Activated CD4-positive, alpha-beta T cell treated with anti-CD3 and anti-CD28 coated beads, Interleukin-2, amount 10 ng/mL, durations not matched to agents 7 days and 5 days (primary cell): ENCODE measurements around the gene NCS1. TPM values are rescaled to one million over a fixed set of nuclear protein-coding genes. Genes with fewer than 3 reads are reported as not detected.

Experiments
- CTCF ChIA-PET: fragments of 350-600 bp; sonication (Branson Sonifier 250); formaldehyde crosslinking; loops from one replicate; lab custom pipeline; 2021; ENCODE audit warnings: antibody characterized with exemption; lab: Charles Lee
- POLR2A ChIA-PET: fragments of 350-600 bp; sonication (Branson Sonifier 250); formaldehyde crosslinking; loops from one replicate; lab custom pipeline; 2021; ENCODE audit warnings: antibody characterized with exemption; lab: Charles Lee
- DNase-seq: peaks from one replicate; pipeline ENCODE4 v3.0.0-alpha.2; 2020
- H3K27ac Mint-ChIP-seq: one replicate; pipeline ENCODE4 v1.8.0; 2021; ENCODE audit warnings: mild to moderate bottlenecking, moderate library complexity, mixed read lengths
- H3K27me3 Mint-ChIP-seq: one replicate; pipeline ENCODE4 v1.8.0; 2021; ENCODE audit warnings: mixed read lengths
- H3K36me3 Mint-ChIP-seq: one replicate; pipeline ENCODE4 v1.8.0; 2021; ENCODE audit warnings: low read depth, mixed read lengths
- H3K4me1 Mint-ChIP-seq: one replicate; pipeline ENCODE4 v1.8.0; 2021; ENCODE audit warnings: mixed read lengths
- H3K4me3 Mint-ChIP-seq: one replicate; pipeline ENCODE4 v1.8.0; 2021; ENCODE audit warnings: mild to moderate bottlenecking, moderate library complexity, mixed read lengths
- H3K9me3 Mint-ChIP-seq: one replicate; pipeline ENCODE4 v1.8.0; 2021; ENCODE audit warnings: mixed read lengths
- total RNA-seq, 2 experiments: library from RNA; stranded (reverse); gene quantifications; one replicate each; pipeline ENCODE4 v1.2.3, GENCODE V29; 2021

NCS1 gene
- total RNA-seq, 2 experiments from 2014 or later = 1.0 to 1.2 TPM

GRCh38 chr9:130150779-130151382 is 21.3 kb upstream of the NCS1 start:
- H3K4me3 Mint-ChIP-seq = no peak overlapping the region
- DNase-seq = no peak
- ChIA-PET POLR2A (no interaction called here), CTCF (interaction anchor here (0.8 kb wide), 1 partner anchor 10 kb away, joined by 3 read pairs; no protein-coding TSS in a partner anchor)
- no peaks in the 10 kb centered on the region for H3K9me3 Mint-ChIP-seq
- peaks cover 4% of the 10 kb centered on the region for H3K27me3 Mint-ChIP-seq
- no peaks in the 10 kb centered on the region for H3K4me1 Mint-ChIP-seq
- no peak overlapping the region for H3K27ac Mint-ChIP-seq
- H3K36me3 Mint-ChIP-seq = no peaks in the 10 kb centered on the region

GRCh38 chr9:130154816-130155215 is 17.4 kb upstream of the NCS1 start:
- Mint-ChIP-seq H3K36me3 (no peaks in the 10 kb centered on the region), H3K27ac (no peak overlapping the region), H3K9me3 (no peaks in the 10 kb centered on the region), H3K4me1 (no peaks in the 10 kb centered on the region), H3K4me3 (no peak overlapping the region), H3K27me3 (no peaks in the 10 kb centered on the region)
- CTCF ChIA-PET = no interaction called here
- DNase-seq = no peak
- POLR2A ChIA-PET = no interaction called here

- ChIA-PET CTCF (interaction anchor here (1.2 kb wide), 1 partner anchor 10 kb away, joined by 4 read pairs; no protein-coding TSS in a partner anchor), POLR2A (no interaction called here)
- Mint-ChIP-seq H3K4me1 (no peaks in the 10 kb centered on the region), H3K9me3 (no peaks in the 10 kb centered on the region), H3K36me3 (no peaks in the 10 kb centered on the region), H3K27me3 (no peaks in the 10 kb centered on the region), H3K27ac (no peak overlapping the region), H3K4me3 (no peak overlapping the region)
- no peak for DNase-seq
These were observed 16.6 kb upstream of the NCS1 start for GRCh38 chr9:130155647-130156046.

- H3K9me3 Mint-ChIP-seq = no peaks in the 10 kb centered on the region
- no peaks in the 10 kb centered on the region for H3K36me3 Mint-ChIP-seq
- no peak overlapping the region for H3K27ac Mint-ChIP-seq
- ChIA-PET POLR2A (no interaction called here), CTCF (interaction anchor here (0.5 to 1.2 kb wide), 3 partner anchors 10 to 17 kb away, joined by 3 to 4 read pairs (median 3); no protein-coding TSS in a partner anchor)
- no peaks in the 10 kb centered on the region for H3K4me1 Mint-ChIP-seq
- H3K4me3 Mint-ChIP-seq = no peak overlapping the region
- no peaks in the 10 kb centered on the region for H3K27me3 Mint-ChIP-seq
- no peak for DNase-seq
These were observed 15.5 kb upstream of the NCS1 start for GRCh38 chr9:130156672-130157071.

- Mint-ChIP-seq H3K36me3 (no peaks in the 10 kb centered on the region), H3K27me3 (no peaks in the 10 kb centered on the region), H3K4me3 (no peak overlapping the region), H3K4me1 (no peaks in the 10 kb centered on the region), H3K9me3 (no peaks in the 10 kb centered on the region), H3K27ac (no peak overlapping the region)
- DNase-seq = no peak
- POLR2A ChIA-PET = no interaction called here
- CTCF ChIA-PET = interaction anchor here (0.5 to 1.0 kb wide), 3 partner anchors 10 to 79 kb away, joined by 3 read pairs; no protein-coding TSS in a partner anchor
These were observed 15.1 kb upstream of the NCS1 start for GRCh38 chr9:130157079-130157478.

- H3K9me3 Mint-ChIP-seq = no peaks in the 10 kb centered on the region
- H3K4me3 Mint-ChIP-seq = no peak overlapping the region
- H3K27ac Mint-ChIP-seq = no peak overlapping the region
- CTCF ChIA-PET = no interaction called here
- no peaks in the 10 kb centered on the region for H3K4me1 Mint-ChIP-seq
- POLR2A ChIA-PET = no interaction called here
- no peaks in the 10 kb centered on the region for H3K27me3 Mint-ChIP-seq
- no peaks in the 10 kb centered on the region for H3K36me3 Mint-ChIP-seq
- DNase-seq = no peak
These were observed 14.2 kb upstream of the NCS1 start for GRCh38 chr9:130158001-130158400.

GRCh38 chr9:130159057-130159456 is 13.1 kb upstream of the NCS1 start:
- Mint-ChIP-seq H3K27ac (no peak overlapping the region), H3K9me3 (no peaks in the 10 kb centered on the region), H3K4me1 (no peaks in the 10 kb centered on the region), H3K36me3 (no peaks in the 10 kb centered on the region), H3K4me3 (no peak overlapping the region), H3K27me3 (no peaks in the 10 kb centered on the region)
- CTCF ChIA-PET = interaction anchor here (0.5 kb wide), 1 partner anchor 101 kb away, joined by 6 read pairs; no protein-coding TSS in a partner anchor
- no peak for DNase-seq
- POLR2A ChIA-PET = no interaction called here

- no peak for DNase-seq
- H3K27me3 Mint-ChIP-seq = no peaks in the 10 kb centered on the region
- H3K27ac Mint-ChIP-seq = no peak overlapping the region
- H3K36me3 Mint-ChIP-seq = no peaks in the 10 kb centered on the region
- H3K4me1 Mint-ChIP-seq = no peaks in the 10 kb centered on the region
- ChIA-PET POLR2A (no interaction called here), CTCF (no interaction called here)
- no peak overlapping the region for H3K4me3 Mint-ChIP-seq
- H3K9me3 Mint-ChIP-seq = no peaks in the 10 kb centered on the region
These were observed 12.1 kb upstream of the NCS1 start for GRCh38 chr9:130159915-130160670.

GRCh38 chr9:130160862-130161470 is 11.2 kb upstream of the NCS1 start:
- H3K36me3 Mint-ChIP-seq = no peaks in the 10 kb centered on the region
- no peaks in the 10 kb centered on the region for H3K9me3 Mint-ChIP-seq
- CTCF ChIA-PET = interaction anchor here (0.6 kb wide), 1 partner anchor 59 kb away, joined by 3 read pairs; no protein-coding TSS in a partner anchor
- H3K4me1 Mint-ChIP-seq = no peaks in the 10 kb centered on the region
- no peaks in the 10 kb centered on the region for H3K27me3 Mint-ChIP-seq
- no peak overlapping the region for H3K27ac Mint-ChIP-seq
- POLR2A ChIA-PET = no interaction called here
- no peak for DNase-seq
- H3K4me3 Mint-ChIP-seq = no peak overlapping the region

GRCh38 chr9:130165579-130165978 is 6.6 kb upstream of the NCS1 start:
- POLR2A ChIA-PET = no interaction called here
- H3K4me1 Mint-ChIP-seq = peaks cover 10% of the 10 kb centered on the region
- no peak for DNase-seq
- no peaks in the 10 kb centered on the region for H3K9me3 Mint-ChIP-seq
- H3K4me3 Mint-ChIP-seq = no peak overlapping the region
- CTCF ChIA-PET = no interaction called here
- no peaks in the 10 kb centered on the region for H3K36me3 Mint-ChIP-seq
- peaks cover 8% of the 10 kb centered on the region for H3K27me3 Mint-ChIP-seq
- H3K27ac Mint-ChIP-seq = no peak overlapping the region

- no peaks in the 10 kb centered on the region for H3K9me3 Mint-ChIP-seq
These were observed 5.8 kb upstream of the NCS1 start for GRCh38 chr9:130166399-130166798.

GRCh38 chr9:130167927-130168326 is 4.3 kb upstream of the NCS1 start:
- DNase-seq = no peak
- Mint-ChIP-seq H3K36me3 (no peaks in the 10 kb centered on the region), H3K4me1 (peaks cover 13% of the 10 kb centered on the region), H3K27ac (peak overlapping the region; percentile 41), H3K4me3 (no peak overlapping the region), H3K9me3 (no peaks in the 10 kb centered on the region), H3K27me3 (peaks cover 19% of the 10 kb centered on the region)
- ChIA-PET POLR2A (no interaction called here), CTCF (interaction anchor here (0.6 kb wide), 1 partner anchor 981 kb away, joined by 5 read pairs; no protein-coding TSS in a partner anchor)

More at GRCh38 chr9:130166399-130166798, 5.8 kb upstream of the NCS1 start:
- peaks cover 16% of the 10 kb centered on the region for H3K27me3 Mint-ChIP-seq
- no peak overlapping the region for H3K4me3 Mint-ChIP-seq
- no peaks in the 10 kb centered on the region for H3K36me3 Mint-ChIP-seq
- no peak for DNase-seq
- peaks cover 13% of the 10 kb centered on the region for H3K4me1 Mint-ChIP-seq
- POLR2A ChIA-PET = no interaction called here
- CTCF ChIA-PET = no interaction called here
- H3K27ac Mint-ChIP-seq = no peak overlapping the region
